Astrocyte (in vitro differentiated cells and primary cell): ENCODE measurements around the gene POM121L2.

Experiments used
- EZH2 ChIP-seq: IDR thresholded peaks from 2 replicates; pipeline ENCODE4 v1.6.1; 2012; ENCODE audit warnings: mild to moderate bottlenecking, low read length, inconsistent platforms; ENCODE audit not compliant: insufficient read depth
- TF ChIP-seq, protein P1 (sequence below): IDR thresholded peaks from 2 replicates; pipeline ENCODE4 v1.5.1; 2011; ENCODE audit warnings: low read depth, mild to moderate bottlenecking, inconsistent platforms, low read length, moderate library complexity; ENCODE audit not compliant: insufficient read depth

DNA sequence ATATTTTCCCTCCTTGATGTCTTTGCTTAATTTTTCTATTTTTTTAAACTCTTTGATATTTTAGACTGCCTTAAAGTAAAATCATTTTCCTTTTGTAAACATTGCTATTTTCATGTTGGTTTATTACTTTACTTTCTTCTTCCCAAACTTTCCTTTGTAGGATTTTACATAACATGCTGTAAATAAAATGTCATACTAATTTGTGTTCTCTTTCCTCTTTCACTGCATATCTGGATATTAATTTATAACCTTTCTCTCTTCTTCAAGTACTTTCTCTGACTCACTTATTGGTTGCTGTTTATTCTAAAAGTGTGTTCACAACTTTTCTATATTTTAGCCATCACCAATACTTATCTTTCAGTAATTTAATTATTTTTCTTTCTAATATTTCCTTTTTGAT lies 9.3 kb upstream of the POM121L2 start:
- TF ChIP-seq, protein P1, sequence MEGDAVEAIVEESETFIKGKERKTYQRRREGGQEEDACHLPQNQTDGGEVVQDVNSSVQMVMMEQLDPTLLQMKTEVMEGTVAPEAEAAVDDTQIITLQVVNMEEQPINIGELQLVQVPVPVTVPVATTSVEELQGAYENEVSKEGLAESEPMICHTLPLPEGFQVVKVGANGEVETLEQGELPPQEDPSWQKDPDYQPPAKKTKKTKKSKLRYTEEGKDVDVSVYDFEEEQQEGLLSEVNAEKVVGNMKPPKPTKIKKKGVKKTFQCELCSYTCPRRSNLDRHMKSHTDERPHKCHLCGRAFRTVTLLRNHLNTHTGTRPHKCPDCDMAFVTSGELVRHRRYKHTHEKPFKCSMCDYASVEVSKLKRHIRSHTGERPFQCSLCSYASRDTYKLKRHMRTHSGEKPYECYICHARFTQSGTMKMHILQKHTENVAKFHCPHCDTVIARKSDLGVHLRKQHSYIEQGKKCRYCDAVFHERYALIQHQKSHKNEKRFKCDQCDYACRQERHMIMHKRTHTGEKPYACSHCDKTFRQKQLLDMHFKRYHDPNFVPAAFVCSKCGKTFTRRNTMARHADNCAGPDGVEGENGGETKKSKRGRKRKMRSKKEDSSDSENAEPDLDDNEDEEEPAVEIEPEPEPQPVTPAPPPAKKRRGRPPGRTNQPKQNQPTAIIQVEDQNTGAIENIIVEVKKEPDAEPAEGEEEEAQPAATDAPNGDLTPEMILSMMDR = no peak
- TF ChIP-seq EZH2 = no peak
